Adrenal gland (tissue), 5 donors: ENCODE data around the gene SLC25A19.

Source experiments
- POLR2A ChIP-seq, 2 donors: fragments of 450-650 bp; IDR thresholded peaks; one replicate each; pipeline ENCODE4 v1.6.1; 2017; ENCODE audit warnings: antibody characterized with exemption in 2 of 2, mild to moderate bottlenecking in 2 of 2, moderate library complexity in 1 of 2
- TF ChIP-seq, protein P1 (sequence below), 6 experiments: fragments of 450-650 bp in 4 of 6; fragments of 200-600 bp in 2 of 6; sonication (generic) in 1 of 6; IDR thresholded peaks; 1 replicate in 5 of 6; 2 replicates in 1 of 6; pipeline versions ENCODE4 v1.5.1 to v1.8.0; 2016 to 2021; ENCODE audit warnings: antibody characterized with exemption in 6 of 6, mild to moderate bottlenecking in 2 of 6, moderate library complexity in 1 of 6
- donor health status: DM: no; HTN: no; CAD: no.

- no peak for TF ChIP-seq POLR2A (IDR thresholded peaks at IDR 0.05)
- TF ChIP-seq, protein P1, sequence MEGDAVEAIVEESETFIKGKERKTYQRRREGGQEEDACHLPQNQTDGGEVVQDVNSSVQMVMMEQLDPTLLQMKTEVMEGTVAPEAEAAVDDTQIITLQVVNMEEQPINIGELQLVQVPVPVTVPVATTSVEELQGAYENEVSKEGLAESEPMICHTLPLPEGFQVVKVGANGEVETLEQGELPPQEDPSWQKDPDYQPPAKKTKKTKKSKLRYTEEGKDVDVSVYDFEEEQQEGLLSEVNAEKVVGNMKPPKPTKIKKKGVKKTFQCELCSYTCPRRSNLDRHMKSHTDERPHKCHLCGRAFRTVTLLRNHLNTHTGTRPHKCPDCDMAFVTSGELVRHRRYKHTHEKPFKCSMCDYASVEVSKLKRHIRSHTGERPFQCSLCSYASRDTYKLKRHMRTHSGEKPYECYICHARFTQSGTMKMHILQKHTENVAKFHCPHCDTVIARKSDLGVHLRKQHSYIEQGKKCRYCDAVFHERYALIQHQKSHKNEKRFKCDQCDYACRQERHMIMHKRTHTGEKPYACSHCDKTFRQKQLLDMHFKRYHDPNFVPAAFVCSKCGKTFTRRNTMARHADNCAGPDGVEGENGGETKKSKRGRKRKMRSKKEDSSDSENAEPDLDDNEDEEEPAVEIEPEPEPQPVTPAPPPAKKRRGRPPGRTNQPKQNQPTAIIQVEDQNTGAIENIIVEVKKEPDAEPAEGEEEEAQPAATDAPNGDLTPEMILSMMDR (IDR thresholded peaks at IDR 0.05): no peak
Observed at GRCh38 chr17:75325827-75326225, 36.6 kb upstream of the SLC25A19 start.
